ENCODE measurements around the gene DLG2. TPM values are rescaled to one million over a fixed set of nuclear protein-coding genes. Genes with fewer than 3 reads are reported as not detected.
"Not testable (repeated sequence)": the region's sequence is repeated elsewhere in the genome, so short reads cannot be mapped to it uniquely, and the experiment has no call there.

The DLG2 gene
- total and polyA plus RNA-seq, 2 donors, result 4.8 to 6.6 TPM

DNA sequence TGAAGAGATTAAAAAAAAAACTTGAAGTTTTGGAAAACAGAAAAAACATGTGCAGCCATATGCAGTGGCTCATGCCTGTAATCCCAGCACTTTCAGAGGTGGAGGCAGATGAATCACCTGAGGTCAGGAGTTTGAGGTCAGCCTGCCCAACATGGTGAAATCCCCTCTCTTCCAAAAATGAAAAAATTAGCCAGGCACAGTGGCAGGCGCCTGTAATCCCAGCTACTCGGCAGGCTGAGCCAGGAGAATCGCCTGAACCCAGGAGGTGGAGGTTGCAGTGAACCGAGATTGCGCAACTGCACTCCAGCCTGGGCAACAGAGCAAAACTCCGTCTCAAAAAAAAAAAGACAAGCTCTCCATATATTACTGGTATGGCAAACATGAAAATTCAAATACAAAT, 7.6 kb downstream of the DLG2 start:
- H3K36me3 ChIP-seq (ENCODE audit: control insufficient read depth in 2 of 2, insufficient read depth in 2 of 2, low read length in 1 of 2), result no peaks in the 10 kb centered on the region

DNA sequence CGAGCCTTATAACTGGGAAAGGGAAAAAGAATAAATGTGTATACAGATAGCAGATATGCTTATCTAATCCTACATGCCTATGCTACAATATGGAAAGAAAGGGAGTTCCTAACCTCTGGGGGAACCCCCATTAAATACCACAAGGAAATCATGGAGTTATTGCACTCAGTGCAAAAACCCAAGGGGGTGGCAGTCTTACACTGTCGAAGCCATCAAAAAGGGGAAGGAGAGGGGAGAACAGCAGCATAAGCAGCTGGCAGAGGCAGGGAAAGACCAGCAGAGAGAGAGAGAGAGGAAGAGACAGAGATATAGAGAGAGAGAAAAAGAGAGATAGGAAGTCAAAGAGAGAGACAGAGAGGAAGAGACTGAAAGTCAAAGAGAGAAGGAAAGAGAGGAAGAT, 15.5 kb downstream of the DLG2 start:
- not testable (repeated sequence) for DNase-seq (ENCODE audit: low read depth in 6 of 9, low spot score in 9 of 9); H3K4me1 ChIP-seq (ENCODE audit: control insufficient read depth in 2 of 2, insufficient read depth in 2 of 2, low read length in 2 of 2); H3K27me3 ChIP-seq (ENCODE audit: control insufficient read depth in 2 of 2, insufficient read depth in 1 of 2, low read length in 1 of 2); H3K36me3 ChIP-seq (ENCODE audit: control insufficient read depth in 2 of 2, insufficient read depth in 2 of 2, low read length in 1 of 2); H3K4me3 ChIP-seq (ENCODE audit: low read length in 2 of 2); H3K27ac ChIP-seq (ENCODE audit: low read depth in 1 of 2, low read length in 1 of 2); H3K9me3 ChIP-seq (ENCODE audit: control insufficient read depth in 2 of 2, insufficient read depth in 1 of 2, low read length in 1 of 2)
- 50% methylated on average over 2 of the region's 2 CpGs for WGBS

More for the DNA sequence above, 7.6 kb downstream of the DLG2 start:
- 96% methylated on average over 6 of the region's 6 CpGs for WGBS
- Histone ChIP-seq H3K27ac (ENCODE audit: low read depth in 1 of 2, low read length in 1 of 2) (no peak overlapping the region), H3K27me3 (ENCODE audit: control insufficient read depth in 2 of 2, insufficient read depth in 1 of 2, low read length in 1 of 2) (no peaks in the 10 kb centered on the region), H3K9me3 (ENCODE audit: control insufficient read depth in 2 of 2, insufficient read depth in 1 of 2, low read length in 1 of 2) (no peaks in the 10 kb centered on the region), H3K4me1 (ENCODE audit: control insufficient read depth in 2 of 2, insufficient read depth in 2 of 2, low read length in 2 of 2) (no peaks in the 10 kb centered on the region), H3K4me3 (ENCODE audit: low read length in 2 of 2) (no peak overlapping the region)
- DNase-seq (ENCODE audit: low read depth in 6 of 9, low spot score in 9 of 9), result no peak

DNA sequence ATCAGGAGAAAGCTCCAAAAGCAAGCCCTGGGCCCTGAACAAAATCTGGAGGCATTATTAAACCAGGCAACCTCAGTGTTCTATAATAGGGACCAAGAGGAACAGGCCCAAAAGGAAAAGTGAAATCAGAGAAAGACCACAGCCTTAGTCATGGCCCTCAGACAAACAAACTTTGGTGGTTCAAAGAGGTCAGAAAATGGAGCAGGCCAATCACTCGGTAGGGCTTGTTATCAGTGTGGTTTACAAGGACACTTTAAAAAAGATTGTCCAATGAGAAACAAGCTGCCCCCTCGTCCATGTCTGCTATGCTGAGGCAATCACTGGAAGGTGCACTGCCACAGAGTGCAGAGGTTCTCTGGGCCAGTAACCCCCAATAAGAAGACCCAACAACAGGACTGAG, 17.9 kb downstream of the DLG2 start:
- H3K9me3 ChIP-seq (ENCODE audit: control insufficient read depth in 2 of 2, insufficient read depth in 1 of 2, low read length in 1 of 2); DNase-seq (ENCODE audit: low read depth in 6 of 9, low spot score in 9 of 9); H3K4me3 ChIP-seq (ENCODE audit: low read length in 2 of 2); H3K27me3 ChIP-seq (ENCODE audit: control insufficient read depth in 2 of 2, insufficient read depth in 1 of 2, low read length in 1 of 2); H3K36me3 ChIP-seq (ENCODE audit: control insufficient read depth in 2 of 2, insufficient read depth in 2 of 2, low read length in 1 of 2); H3K27ac ChIP-seq (ENCODE audit: low read depth in 1 of 2, low read length in 1 of 2); H3K4me1 ChIP-seq (ENCODE audit: control insufficient read depth in 2 of 2, insufficient read depth in 2 of 2, low read length in 2 of 2): not testable (repeated sequence)
- 86% methylated on average over 2 of the region's 2 CpGs for WGBS

GRCh38 chr11:85608621-85609020, 18.5 kb downstream of the DLG2 start:
- H3K27ac ChIP-seq (ENCODE audit: low read depth in 1 of 2, low read length in 1 of 2); H3K27me3 ChIP-seq (ENCODE audit: control insufficient read depth in 2 of 2, insufficient read depth in 1 of 2, low read length in 1 of 2); H3K9me3 ChIP-seq (ENCODE audit: control insufficient read depth in 2 of 2, insufficient read depth in 1 of 2, low read length in 1 of 2); DNase-seq (ENCODE audit: low read depth in 6 of 9, low spot score in 9 of 9); H3K4me3 ChIP-seq (ENCODE audit: low read length in 2 of 2); H3K4me1 ChIP-seq (ENCODE audit: control insufficient read depth in 2 of 2, insufficient read depth in 2 of 2, low read length in 2 of 2); H3K36me3 ChIP-seq (ENCODE audit: control insufficient read depth in 2 of 2, insufficient read depth in 2 of 2, low read length in 1 of 2): not testable (repeated sequence)

GRCh38 chr11:85606237-85606636, 20.9 kb downstream of the DLG2 start:
- H3K9me3 ChIP-seq (ENCODE audit: control insufficient read depth in 2 of 2, insufficient read depth in 1 of 2, low read length in 1 of 2); H3K4me1 ChIP-seq (ENCODE audit: control insufficient read depth in 2 of 2, insufficient read depth in 2 of 2, low read length in 2 of 2); H3K36me3 ChIP-seq (ENCODE audit: control insufficient read depth in 2 of 2, insufficient read depth in 2 of 2, low read length in 1 of 2); H3K27ac ChIP-seq (ENCODE audit: low read depth in 1 of 2, low read length in 1 of 2); H3K4me3 ChIP-seq (ENCODE audit: low read length in 2 of 2); H3K27me3 ChIP-seq (ENCODE audit: control insufficient read depth in 2 of 2, insufficient read depth in 1 of 2, low read length in 1 of 2); DNase-seq (ENCODE audit: low read depth in 6 of 9, low spot score in 9 of 9): not testable (repeated sequence)
- WGBS, result 98% methylated on average over 3 of the region's 3 CpGs

DNA sequence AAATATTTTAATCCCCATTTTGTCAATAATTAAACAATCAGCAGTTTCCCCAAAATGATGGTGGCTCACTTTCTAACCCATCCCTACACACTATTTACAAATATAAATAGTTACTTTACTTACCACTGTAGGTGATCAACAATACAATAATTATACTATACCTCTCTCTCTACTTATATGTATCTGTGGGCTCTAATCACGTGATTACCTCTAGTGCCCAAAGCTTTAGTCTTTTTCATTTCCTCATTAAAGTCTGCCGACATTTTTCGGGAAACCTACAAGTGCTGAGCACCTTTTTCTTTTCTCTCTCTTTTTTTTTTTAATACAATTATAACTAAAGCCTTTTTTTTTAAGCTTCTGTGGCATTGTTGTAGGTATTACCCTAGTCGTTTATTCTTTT, 23.9 kb downstream of the DLG2 start:
- DNase-seq (ENCODE audit: low read depth in 6 of 9, low spot score in 9 of 9), result no peak
- Histone ChIP-seq H3K4me1 (ENCODE audit: control insufficient read depth in 2 of 2, insufficient read depth in 2 of 2, low read length in 2 of 2) (no peaks in the 10 kb centered on the region), H3K36me3 (ENCODE audit: control insufficient read depth in 2 of 2, insufficient read depth in 2 of 2, low read length in 1 of 2) (no peaks in the 10 kb centered on the region), H3K27me3 (ENCODE audit: control insufficient read depth in 2 of 2, insufficient read depth in 1 of 2, low read length in 1 of 2) (no peaks in the 10 kb centered on the region), H3K9me3 (ENCODE audit: control insufficient read depth in 2 of 2, insufficient read depth in 1 of 2, low read length in 1 of 2) (no peaks in the 10 kb centered on the region), H3K4me3 (ENCODE audit: low read length in 2 of 2) (no peak overlapping the region), H3K27ac (ENCODE audit: low read depth in 1 of 2, low read length in 1 of 2) (no peak overlapping the region)
- WGBS, result 96% methylated on average over 4 of the region's 4 CpGs

DNA sequence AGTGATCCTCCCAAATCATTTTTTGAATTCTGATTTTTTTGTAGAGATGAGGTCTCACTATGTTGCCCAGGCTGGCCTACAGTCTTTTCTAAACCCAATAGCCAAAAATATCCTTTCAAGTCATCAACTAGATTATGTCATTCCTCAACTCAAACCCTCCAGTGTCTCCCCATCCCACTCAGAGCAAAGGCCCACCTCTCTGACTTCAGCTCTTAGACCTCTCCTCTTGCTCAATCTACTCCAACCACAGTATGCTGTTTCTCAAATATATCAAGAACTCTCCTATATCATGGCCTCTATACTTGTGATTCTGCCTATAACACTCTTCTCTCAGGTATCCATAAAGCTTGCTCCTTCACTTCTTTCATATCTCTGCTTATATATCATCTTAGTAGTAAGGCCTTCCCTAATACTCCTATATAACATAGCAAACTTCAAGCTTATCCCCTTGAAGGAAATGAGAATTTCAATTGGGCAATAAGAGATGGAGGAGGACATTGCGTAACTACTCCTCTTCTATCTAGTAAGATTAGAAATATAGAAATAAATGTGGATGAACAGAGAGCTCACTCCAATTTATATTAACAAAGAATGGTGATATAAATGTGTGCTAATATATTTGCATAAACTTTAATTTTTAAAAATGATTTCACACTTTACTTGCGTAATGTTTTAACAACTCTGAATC, 24.5 kb downstream of the DLG2 start:
- Histone ChIP-seq H3K27me3 (ENCODE audit: control insufficient read depth in 2 of 2, insufficient read depth in 1 of 2, low read length in 1 of 2) (no peaks in the 10 kb centered on the region), H3K4me3 (ENCODE audit: low read length in 2 of 2) (no peak overlapping the region), H3K36me3 (ENCODE audit: control insufficient read depth in 2 of 2, insufficient read depth in 2 of 2, low read length in 1 of 2) (no peaks in the 10 kb centered on the region), H3K4me1 (ENCODE audit: control insufficient read depth in 2 of 2, insufficient read depth in 2 of 2, low read length in 2 of 2) (no peaks in the 10 kb centered on the region), H3K9me3 (ENCODE audit: control insufficient read depth in 2 of 2, insufficient read depth in 1 of 2, low read length in 1 of 2) (no peaks in the 10 kb centered on the region), H3K27ac (ENCODE audit: low read depth in 1 of 2, low read length in 1 of 2) (no peak overlapping the region)
- 98% methylated on average over 2 of the region's 2 CpGs for WGBS
- no peak for DNase-seq (ENCODE audit: low read depth in 6 of 9, low spot score in 9 of 9)

- Histone ChIP-seq H3K4me3 (ENCODE audit: low read length in 2 of 2) (no peak overlapping the region), H3K27me3 (ENCODE audit: control insufficient read depth in 2 of 2, insufficient read depth in 1 of 2, low read length in 1 of 2) (no peaks in the 10 kb centered on the region), H3K36me3 (ENCODE audit: control insufficient read depth in 2 of 2, insufficient read depth in 2 of 2, low read length in 1 of 2) (no peaks in the 10 kb centered on the region), H3K9me3 (ENCODE audit: control insufficient read depth in 2 of 2, insufficient read depth in 1 of 2, low read length in 1 of 2) (no peaks in the 10 kb centered on the region), H3K4me1 (ENCODE audit: control insufficient read depth in 2 of 2, insufficient read depth in 2 of 2, low read length in 2 of 2) (no peaks in the 10 kb centered on the region), H3K27ac (ENCODE audit: low read depth in 1 of 2, low read length in 1 of 2) (no peak overlapping the region)
- no peak for DNase-seq (ENCODE audit: low read depth in 6 of 9, low spot score in 9 of 9)
- 78% methylated on average over 5 of the region's 5 CpGs for WGBS
These were observed 28.1 kb downstream of the DLG2 start for GRCh38 chr11:85599083-85599482.

DNA sequence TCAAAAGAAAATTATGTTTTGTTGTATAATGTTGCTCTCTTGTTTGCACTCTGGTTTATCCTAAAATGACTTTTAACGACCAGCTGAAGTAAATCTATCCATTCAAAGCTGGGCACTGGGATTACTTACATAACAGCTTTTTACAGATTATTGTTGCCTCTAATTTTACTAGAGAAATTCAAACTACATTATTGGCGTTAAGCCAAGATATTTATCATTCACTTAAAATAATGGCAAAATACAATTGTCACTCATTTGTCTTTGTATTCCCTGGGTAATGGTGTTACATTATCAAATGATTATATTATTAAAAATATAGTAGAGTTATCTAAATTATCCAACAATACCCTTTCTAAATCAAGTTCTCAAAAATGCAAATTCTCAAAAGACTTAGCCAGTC, 30.3 kb downstream of the DLG2 start:
- 94% methylated on average over 2 of the region's 2 CpGs for WGBS
- no peaks in the 10 kb centered on the region for H3K27me3 ChIP-seq (ENCODE audit: control insufficient read depth in 2 of 2, insufficient read depth in 1 of 2, low read length in 1 of 2)
- no peaks in the 10 kb centered on the region for H3K9me3 ChIP-seq (ENCODE audit: control insufficient read depth in 2 of 2, insufficient read depth in 1 of 2, low read length in 1 of 2)
- no peak overlapping the region for H3K4me3 ChIP-seq (ENCODE audit: low read length in 2 of 2)
- H3K36me3 ChIP-seq (ENCODE audit: control insufficient read depth in 2 of 2, insufficient read depth in 2 of 2, low read length in 1 of 2), result no peaks in the 10 kb centered on the region
- DNase-seq (ENCODE audit: low read depth in 6 of 9, low spot score in 9 of 9), result no peak
- no peak overlapping the region for H3K27ac ChIP-seq (ENCODE audit: low read depth in 1 of 2, low read length in 1 of 2)
- no peaks in the 10 kb centered on the region for H3K4me1 ChIP-seq (ENCODE audit: control insufficient read depth in 2 of 2, insufficient read depth in 2 of 2, low read length in 2 of 2)

All from thymus (tissue), 11 donors.